Urothelium cell line (cell line): ENCODE measurements around the gene LRCOL1.

Experiments
- DNase-seq: peaks from one replicate; pipeline ENCODE4 v3.0.0; 2011; ENCODE audit warnings: low spot score, mixed read lengths
- FAIRE-seq: peaks from 2 replicates; lab custom pipeline; 2011; peaks lifted over from hg19 to GRCh38; lab: Jason Lieb, UNC

The LRCOL1 gene

GRCh38 chr12:132610051-132610759, at the start of gene LRCOL1:
Gene LRCOL1, minus strand, starts transcription at chr12:132610582. Its CDS starts 4,331 bp downstream, at chr12:132606251.
- DNase-seq (peak; percentile 49), FAIRE-seq (no peak)

- DNase-seq (no peak), FAIRE-seq (no peak)
Measured at GRCh38 chr12:132660052-132660451, 49.7 kb upstream of the LRCOL1 start.

GRCh38 chr12:132659146-132659545, 48.8 kb upstream of the LRCOL1 start:
- no peak for FAIRE-seq
- no peak for DNase-seq

- DNase-seq, result no peak
- peak; percentile 69 for FAIRE-seq
Measured at GRCh38 chr12:132658149-132658894, 47.9 kb upstream of the LRCOL1 start.

GRCh38 chr12:132657004-132657727, 46.8 kb upstream of the LRCOL1 start:
- DNase-seq, result no peak
- FAIRE-seq, result no peak

GRCh38 chr12:132653567-132654290, 43.3 kb upstream of the LRCOL1 start:
- FAIRE-seq (no peak), DNase-seq (no peak)

- FAIRE-seq (no peak), DNase-seq (no peak)
Measured at GRCh38 chr12:132651444-132652100, 41.2 kb upstream of the LRCOL1 start.

GRCh38 chr12:132649226-132649945, 39.0 kb upstream of the LRCOL1 start:
- DNase-seq (no peak), FAIRE-seq (no peak)

- DNase-seq, result no peak
- FAIRE-seq, result no peak
Measured at GRCh38 chr12:132648616-132649225, 38.3 kb upstream of the LRCOL1 start.

GRCh38 chr12:132647858-132648257, 37.5 kb upstream of the LRCOL1 start:
- no peak for DNase-seq
- no peak for FAIRE-seq

GRCh38 chr12:132646850-132647249, 36.5 kb upstream of the LRCOL1 start:
- FAIRE-seq (no peak), DNase-seq (no peak)

- FAIRE-seq, result peak; percentile 13
- no peak for DNase-seq
Measured at GRCh38 chr12:132642846-132643835, 32.8 kb upstream of the LRCOL1 start.

- FAIRE-seq (no peak), DNase-seq (no peak)
Measured at GRCh38 chr12:132641811-132642650, 31.6 kb upstream of the LRCOL1 start.

- no peak for DNase-seq
- FAIRE-seq, result no peak
Measured at GRCh38 chr12:132640936-132641335, 30.6 kb upstream of the LRCOL1 start.

GRCh38 chr12:132639956-132640520, 29.7 kb upstream of the LRCOL1 start:
- DNase-seq (no peak), FAIRE-seq (no peak)

- DNase-seq (peak; percentile 62), FAIRE-seq (no peak)
Measured at GRCh38 chr12:132638541-132639408, 28.4 kb upstream of the LRCOL1 start.
